ENCODE data around the gene BICDL1.

- TF ChIP-seq CTCF (IDR thresholded peaks at IDR 0.05), result no peak
- peak; percentile 75 to 93 (median 83) for TF ChIP-seq POLR2AphosphoS5 (IDR thresholded peaks at IDR 0.05)
- peak; percentile 40 to 59 for TF ChIP-seq POLR2A (IDR thresholded peaks at IDR 0.05)
- TF ChIP-seq EP300 (IDR thresholded peaks at IDR 0.05), result no peak
Observed at GRCh38 chr12:120116792-120117651, 128.0 kb downstream of the BICDL1 start.
